Activated naive CD4-positive, alpha-beta T cell treated with anti-CD3 and anti-CD28 coated beads, Interleukin-2, amount 50 U/mL, for 16 hours (primary cell): Measurements from ENCODE around the gene GCNT2.
"Not testable (repeated sequence)": the region's sequence is repeated elsewhere in the genome, so short reads cannot be mapped to it uniquely, and the experiment has no call there.

Source experiments
- DNase-seq: peaks from one replicate; pipeline ENCODE4 v3.0.0-alpha.2; 2020

Gene GCNT2

GRCh38 chr6:10582774-10583508 lies 61.8 kb downstream of the GCNT2 start:
- no peak for DNase-seq

GRCh38 chr6:10583509-10583901 lies 62.4 kb downstream of the GCNT2 start:
- no peak for DNase-seq

GRCh38 chr6:10584607-10585006 lies 63.5 kb downstream of the GCNT2 start:
- DNase-seq: no peak

GRCh38 chr6:10585209-10585845 lies 64.2 kb downstream of the GCNT2 start:
- no peak for DNase-seq

- no peak for DNase-seq
Measured at GRCh38 chr6:10586302-10586701, 65.2 kb downstream of the GCNT2 start.

- no peak for DNase-seq
Measured at GRCh38 chr6:10587656-10588406, 66.7 kb downstream of the GCNT2 start.

GRCh38 chr6:10588562-10589428 lies 67.6 kb downstream of the GCNT2 start:
- DNase-seq: no peak

- DNase-seq: no peak
Measured at GRCh38 chr6:10589429-10589727, 68.2 kb downstream of the GCNT2 start.

GRCh38 chr6:10589983-10590382 lies 68.8 kb downstream of the GCNT2 start:
- DNase-seq: no peak

- DNase-seq: no peak
Measured at GRCh38 chr6:10591422-10592160, 70.4 kb downstream of the GCNT2 start.

GRCh38 chr6:10595731-10596664 lies 74.8 kb downstream of the GCNT2 start:
- DNase-seq: no peak

GRCh38 chr6:10597499-10598001 lies 76.4 kb downstream of the GCNT2 start:
- DNase-seq: no peak

GRCh38 chr6:10598084-10598960 lies 77.2 kb downstream of the GCNT2 start:
- no peak for DNase-seq

GRCh38 chr6:10599046-10599445 lies 77.9 kb downstream of the GCNT2 start:
- DNase-seq: no peak

- DNase-seq: not testable (repeated sequence)
Measured at GRCh38 chr6:10600681-10601080, 79.5 kb downstream of the GCNT2 start.

GRCh38 chr6:10603219-10603618 lies 82.1 kb downstream of the GCNT2 start:
- DNase-seq: no peak

- no peak for DNase-seq
Measured at GRCh38 chr6:10609038-10609437, 87.9 kb downstream of the GCNT2 start.

- no peak for DNase-seq
Measured at GRCh38 chr6:10610289-10610688, 89.1 kb downstream of the GCNT2 start.

GRCh38 chr6:10612161-10612560 lies 91.0 kb downstream of the GCNT2 start:
- no peak for DNase-seq

- no peak for DNase-seq
Measured at GRCh38 chr6:10613077-10613476, 91.9 kb downstream of the GCNT2 start.
